AG04449 (cell line): ENCODE results near the gene SGMS1.
A peak's percentile ranks its signal among the peaks of the same experiment; 100 is the strongest.
"Not testable (repeated sequence)": the region's sequence is repeated elsewhere in the genome, so short reads cannot be mapped to it uniquely, and the experiment has no call there.

ENCODE experiments used
- CTCF ChIA-PET: fragments of 350-600 bp; formaldehyde crosslinking; extraction: SDS; loops from one replicate; lab custom pipeline; 2021; ENCODE audit warnings: antibody characterized with exemption; lab: Yijun Ruan, JAX
- POLR2A ChIA-PET: fragments of 400-600, 350-600 bp; formaldehyde crosslinking; extraction: SDS; loops from one replicate; lab custom pipeline; 2020; ENCODE audit warnings: antibody characterized with exemption, inconsistent platforms; lab: Yijun Ruan, JAX
- DNase-seq: peaks from one replicate; pipeline ENCODE4 v3.0.0-alpha.2; 2010; ENCODE audit warnings: low read depth, low spot score
- H3K4me3 ChIP-seq: 2 replicates; pipeline ENCODE4 v1.5.1; 2011; ENCODE audit warnings: low read depth, mild to moderate bottlenecking, control low read depth, low read length
- TF ChIP-seq, protein P1 (sequence below): IDR thresholded peaks from one replicate; pipeline ENCODE4 v1.5.1; 2011; ENCODE audit warnings: mild to moderate bottlenecking, moderate library complexity, low read length, control low read depth, inconsistent platforms; ENCODE audit not compliant: insufficient read depth; ENCODE audit errors: missing control alignments

The SGMS1 gene

GRCh38 chr10:50367732-50368131 lies 256.0 kb downstream of the SGMS1 start:
- no peak for DNase-seq
- TF ChIP-seq, protein P1, sequence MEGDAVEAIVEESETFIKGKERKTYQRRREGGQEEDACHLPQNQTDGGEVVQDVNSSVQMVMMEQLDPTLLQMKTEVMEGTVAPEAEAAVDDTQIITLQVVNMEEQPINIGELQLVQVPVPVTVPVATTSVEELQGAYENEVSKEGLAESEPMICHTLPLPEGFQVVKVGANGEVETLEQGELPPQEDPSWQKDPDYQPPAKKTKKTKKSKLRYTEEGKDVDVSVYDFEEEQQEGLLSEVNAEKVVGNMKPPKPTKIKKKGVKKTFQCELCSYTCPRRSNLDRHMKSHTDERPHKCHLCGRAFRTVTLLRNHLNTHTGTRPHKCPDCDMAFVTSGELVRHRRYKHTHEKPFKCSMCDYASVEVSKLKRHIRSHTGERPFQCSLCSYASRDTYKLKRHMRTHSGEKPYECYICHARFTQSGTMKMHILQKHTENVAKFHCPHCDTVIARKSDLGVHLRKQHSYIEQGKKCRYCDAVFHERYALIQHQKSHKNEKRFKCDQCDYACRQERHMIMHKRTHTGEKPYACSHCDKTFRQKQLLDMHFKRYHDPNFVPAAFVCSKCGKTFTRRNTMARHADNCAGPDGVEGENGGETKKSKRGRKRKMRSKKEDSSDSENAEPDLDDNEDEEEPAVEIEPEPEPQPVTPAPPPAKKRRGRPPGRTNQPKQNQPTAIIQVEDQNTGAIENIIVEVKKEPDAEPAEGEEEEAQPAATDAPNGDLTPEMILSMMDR: peak; percentile 34
- POLR2A ChIA-PET: no interaction called here
- CTCF ChIA-PET: interaction anchor here (0.8 to 3.2 kb wide), 22 partner anchors 9 to 286 kb away, joined by 3 to 19 read pairs (median 4); partner anchors contain the start of gene SGMS1
- H3K4me3 ChIP-seq: no peak overlapping the region

GRCh38 chr10:50366421-50366820 lies 257.3 kb downstream of the SGMS1 start:
- H3K4me3 ChIP-seq, DNase-seq, POLR2A ChIA-PET: not testable (repeated sequence)
- CTCF ChIA-PET: interaction anchor here (0.6 to 3.2 kb wide), 3 partner anchors 7 to 34 kb away, joined by 3 to 19 read pairs (median 5); no protein-coding TSS in a partner anchor

GRCh38 chr10:50364730-50365129 lies 259.0 kb downstream of the SGMS1 start:
- H3K4me3 ChIP-seq, CTCF ChIA-PET, DNase-seq, POLR2A ChIA-PET: not testable (repeated sequence)

- ChIA-PET CTCF (interaction anchor here (1.6 kb wide), 1 partner anchor 10 kb away, joined by 4 read pairs; no protein-coding TSS in a partner anchor), POLR2A (no interaction called here)
- TF ChIP-seq, protein P1: no peak
- H3K4me3 ChIP-seq: no peak overlapping the region
- no peak for DNase-seq
Measured at GRCh38 chr10:50362547-50363125, 261.1 kb downstream of the SGMS1 start.

GRCh38 chr10:50361946-50362345 lies 261.8 kb downstream of the SGMS1 start:
- no peak overlapping the region for H3K4me3 ChIP-seq
- ChIA-PET POLR2A (no interaction called here), CTCF (interaction anchor here (1.6 kb wide), 1 partner anchor 9 kb away, joined by 4 read pairs; no protein-coding TSS in a partner anchor)
- DNase-seq: no peak
- TF ChIP-seq, protein P1: no peak

- ChIA-PET POLR2A (no interaction called here), CTCF (interaction anchor here (3.1 kb wide), 1 partner anchor 8 kb away, joined by 19 read pairs; no protein-coding TSS in a partner anchor)
- DNase-seq: no peak
- no peak overlapping the region for H3K4me3 ChIP-seq
- TF ChIP-seq, protein P1: no peak
Measured at GRCh38 chr10:50360077-50360850, 263.5 kb downstream of the SGMS1 start.
